ENCODE measurements around the gene CLINT1. TPM values are rescaled to one million over a fixed set of nuclear protein-coding genes. Genes with fewer than 3 reads are reported as not detected.
A peak's percentile ranks its signal among the peaks of the same experiment; 100 is the strongest.

CLINT1 gene
- total RNA-seq, 1 experiment from 2014 or later: 79.6 TPM

GRCh38 chr5:157817387-157817702, 41.6 kb downstream of the CLINT1 start:
- no peak overlapping the region for H3K4me3 Mint-ChIP-seq
- peaks cover 29% of the 10 kb centered on the region for H3K4me1 Mint-ChIP-seq
- DNase-seq (ENCODE audit: low spot score) (no peak), ATAC-seq (no peak)
- POLR2A ChIA-PET: no interaction called here
- H3K9me3 Mint-ChIP-seq: no peaks in the 10 kb centered on the region
- CTCF ChIA-PET: interaction anchor here (1.0 to 1.8 kb wide), 6 partner anchors 12 to 258 kb away, joined by 3 to 16 read pairs (median 5); no protein-coding TSS in a partner anchor
- H3K27me3 Mint-ChIP-seq (ENCODE audit: low read depth): no peaks in the 10 kb centered on the region
- TF ChIP-seq EMX1 (CRISPR knock-in tag; IDR thresholded peaks at IDR 0.05) (no peak), NFATC4 (CRISPR knock-in tag; IDR thresholded peaks at IDR 0.05) (no peak), FOXP1 (CRISPR knock-in tag; IDR thresholded peaks at IDR 0.05; ENCODE audit: borderline replicate concordance) (no peak), CBFB (CRISPR knock-in tag; IDR thresholded peaks at IDR 0.05; ENCODE audit: low read depth) (no peak), FOXJ3 (CRISPR knock-in tag; IDR thresholded peaks at IDR 0.05; ENCODE audit: borderline replicate concordance) (no peak), SMAD3 (CRISPR knock-in tag; IDR thresholded peaks at IDR 0.05; ENCODE audit: borderline replicate concordance) (no peak), TEAD1 (CRISPR knock-in tag; IDR thresholded peaks at IDR 0.05) (no peak), ZNF416 (CRISPR knock-in tag; IDR thresholded peaks at IDR 0.05) (no peak)
- peaks cover 21% of the 10 kb centered on the region for H3K36me3 Mint-ChIP-seq
- 0 out of 2 replicates have a peak overlapping the region, but pooled peaks have one; percentile 36 for H3K27ac Mint-ChIP-seq

- TF ChIP-seq ZBTB21 (CRISPR knock-in tag; IDR thresholded peaks at IDR 0.05; ENCODE audit: borderline replicate concordance) (no peak), FOXP1 (CRISPR knock-in tag; IDR thresholded peaks at IDR 0.05; ENCODE audit: borderline replicate concordance) (no peak), IRF1 (CRISPR knock-in tag; IDR thresholded peaks at IDR 0.05) (no peak), AFF4 (CRISPR knock-in tag; IDR thresholded peaks at IDR 0.05; ENCODE audit: borderline replicate concordance) (no peak), CTCF (IDR thresholded peaks at IDR 0.05) (no peak; the same call in 1 of the 2 replicates), FOXP4 (CRISPR knock-in tag; IDR thresholded peaks at IDR 0.05) (no peak), MXD4 (CRISPR knock-in tag; IDR thresholded peaks at IDR 0.05; ENCODE audit: borderline replicate concordance) (no peak), ZNF512 (CRISPR knock-in tag; IDR thresholded peaks at IDR 0.05; ENCODE audit: borderline replicate concordance) (no peak), HMGXB4 (CRISPR knock-in tag; IDR thresholded peaks at IDR 0.05) (no peak), SMAD3 (CRISPR knock-in tag; IDR thresholded peaks at IDR 0.05; ENCODE audit: borderline replicate concordance) (no peak), CDX4 (CRISPR knock-in tag; IDR thresholded peaks at IDR 0.05; ENCODE audit: borderline replicate concordance) (no peak), ZNF416 (CRISPR knock-in tag; IDR thresholded peaks at IDR 0.05) (no peak), ESRRA (CRISPR knock-in tag; IDR thresholded peaks at IDR 0.05; ENCODE audit: borderline replicate concordance) (no peak)
- peaks cover 25% of the 10 kb centered on the region for H3K36me3 Mint-ChIP-seq
- no peak for ATAC-seq
- CTCF ChIA-PET: interaction anchor here (0.7 to 1.8 kb wide), 7 partner anchors 12 to 258 kb away, joined by 3 to 16 read pairs (median 5); no protein-coding TSS in a partner anchor
- no peak overlapping the region for H3K27ac Mint-ChIP-seq
- DNase-seq (ENCODE audit: low spot score): no peak
- no peaks in the 10 kb centered on the region for H3K9me3 Mint-ChIP-seq
- no peaks in the 10 kb centered on the region for H3K27me3 Mint-ChIP-seq (ENCODE audit: low read depth)
- H3K4me3 Mint-ChIP-seq: no peak overlapping the region
- POLR2A ChIA-PET: no interaction called here
- peaks cover 25% of the 10 kb centered on the region for H3K4me1 Mint-ChIP-seq
These were observed 42.1 kb downstream of the CLINT1 start for GRCh38 chr5:157816682-157817386.

All from WTC11 (cell line).